ENCODE data around the gene SUMF1.

The SUMF1 gene

DNA sequence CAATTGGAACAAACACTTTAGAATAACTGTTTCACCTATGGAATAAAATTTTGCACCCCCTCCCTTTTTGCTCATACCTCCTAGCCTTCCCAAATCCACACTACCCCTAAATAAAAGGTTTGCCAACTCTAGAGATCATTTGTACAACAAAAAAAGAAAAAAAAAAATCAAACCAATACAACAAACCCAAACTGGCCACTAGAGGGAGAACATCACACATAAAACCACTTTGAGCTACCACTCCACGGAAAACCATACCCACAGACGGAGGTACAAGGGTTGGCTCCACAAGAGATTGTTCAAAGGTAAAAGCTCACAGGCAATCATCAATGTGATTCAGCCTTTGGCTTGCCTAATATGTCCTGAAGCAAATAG is 116.3 kb downstream of the SUMF1 start:
- peak overlapping the region; percentile 48; the same call in 1 of the 2 replicates for H3K4me3 ChIP-seq (ENCODE audit: low read depth, low read length)

DNA sequence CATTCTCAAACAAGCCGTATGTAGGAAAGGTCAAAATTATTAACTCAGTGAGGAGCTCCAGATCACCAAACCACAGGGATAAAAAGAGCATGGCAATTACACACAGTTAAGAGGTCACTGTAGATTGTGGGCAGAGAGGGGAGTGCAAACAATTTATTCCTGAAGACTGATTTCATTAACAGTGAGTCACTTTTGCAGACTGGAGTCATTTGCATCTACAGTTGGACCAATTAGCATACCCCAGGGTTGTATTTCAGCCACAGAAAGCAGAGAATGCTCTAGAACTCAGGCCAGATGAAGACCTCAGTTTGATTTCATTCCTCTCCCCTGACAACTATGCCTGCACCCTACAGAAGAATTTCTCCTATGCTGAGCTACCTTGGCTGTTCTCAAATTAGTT is 123.8 kb downstream of the SUMF1 start:
- no peak overlapping the region for H3K4me3 ChIP-seq (ENCODE audit: low read depth, low read length)
- TF ChIP-seq CTCF (IDR thresholded peaks at IDR 0.05; ENCODE audit: low read depth, low read length): no peak

More for the DNA sequence above, 116.3 kb downstream of the SUMF1 start:
- peak; percentile 55 for TF ChIP-seq CTCF (IDR thresholded peaks at IDR 0.05; ENCODE audit: low read depth, low read length)

GRCh38 chr3:4341336-4341675 is 125.8 kb downstream of the SUMF1 start:
- no peak for TF ChIP-seq CTCF (IDR thresholded peaks at IDR 0.05; ENCODE audit: low read depth, low read length)
- no peak overlapping the region for H3K4me3 ChIP-seq (ENCODE audit: low read depth, low read length)

- no peak for TF ChIP-seq CTCF (IDR thresholded peaks at IDR 0.05; ENCODE audit: low read depth, low read length)
- H3K4me3 ChIP-seq (ENCODE audit: low read depth, low read length): no peak overlapping the region
These were observed 126.4 kb downstream of the SUMF1 start for GRCh38 chr3:4340411-4341335.

GRCh38 chr3:4340077-4340410 is 127.0 kb downstream of the SUMF1 start:
- no peak for TF ChIP-seq CTCF (IDR thresholded peaks at IDR 0.05; ENCODE audit: low read depth, low read length)
- no peak overlapping the region for H3K4me3 ChIP-seq (ENCODE audit: low read depth, low read length)

DNA sequence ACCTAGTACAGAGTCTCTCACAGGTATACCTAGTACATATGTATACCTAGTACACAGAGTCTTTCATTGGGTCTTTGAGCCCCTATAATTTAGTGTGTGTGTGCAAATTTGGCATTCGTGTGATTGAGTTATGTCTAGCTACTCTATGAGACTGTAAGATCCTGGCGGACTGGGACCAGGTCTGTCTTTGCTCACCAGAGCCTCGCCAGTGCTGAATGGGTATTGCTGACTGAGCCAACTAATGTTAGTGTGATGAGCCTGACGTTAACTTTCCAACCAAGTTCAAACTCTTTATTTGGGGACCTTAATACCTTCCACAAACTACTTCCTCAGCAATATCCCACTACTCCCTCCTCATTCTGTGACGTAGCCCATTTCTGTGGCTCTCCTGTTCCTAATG is 128.3 kb downstream of the SUMF1 start:
- H3K4me3 ChIP-seq (ENCODE audit: low read depth, low read length): no peak overlapping the region
- TF ChIP-seq CTCF (IDR thresholded peaks at IDR 0.05; ENCODE audit: low read depth, low read length): no peak

DNA sequence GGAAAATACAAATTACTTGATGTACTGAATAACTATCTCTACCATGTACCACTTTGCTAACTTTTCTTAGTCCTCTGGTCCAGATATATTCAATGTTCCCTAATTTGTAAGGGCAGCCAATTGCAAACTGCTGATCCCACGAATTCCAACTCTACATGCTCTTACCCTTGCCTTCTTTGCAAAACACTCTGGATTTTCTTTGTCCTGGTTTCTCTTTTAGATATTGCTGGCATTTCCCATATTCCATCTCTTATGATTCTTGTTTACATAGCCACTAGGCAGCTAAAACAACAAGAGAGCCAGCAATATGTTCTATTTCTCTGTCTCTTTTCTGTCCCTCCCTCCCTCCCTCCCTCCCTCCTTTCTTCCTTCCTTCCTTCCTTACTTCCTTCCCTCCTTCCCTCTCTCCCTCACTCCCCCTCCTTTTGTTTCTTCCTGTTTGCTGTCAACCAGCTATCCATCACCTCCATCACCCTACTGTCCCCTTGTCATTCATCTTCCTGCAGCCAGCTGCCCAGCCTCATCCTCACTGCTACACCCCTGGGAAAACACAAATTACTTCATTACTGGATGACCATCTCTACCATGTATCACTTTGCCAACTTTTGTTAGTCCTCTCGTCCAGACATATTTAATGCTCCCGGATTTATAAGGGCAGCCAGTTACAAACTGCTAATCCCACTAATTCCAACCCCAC is 130.1 kb downstream of the SUMF1 start:
- no peak for TF ChIP-seq CTCF (IDR thresholded peaks at IDR 0.05; ENCODE audit: low read depth, low read length)

More for the DNA sequence above, 130.1 kb downstream of the SUMF1 start:
- H3K4me3 ChIP-seq (ENCODE audit: low read depth, low read length): no peak overlapping the region

Data from WI38 (cell line).